Uterus (tissue), 2 donors: ENCODE results near the gene ZSWIM5.

Experiments
- CTCF ChIP-seq, 4 experiments: fragments of 200-600 bp in 2 of 4; fragments of 450-650 bp in 2 of 4; sonication (generic) in 2 of 4; IDR thresholded peaks; one replicate each; pipeline ENCODE4 v1.5.1; 2016 to 2019; ENCODE audit warnings: antibody characterized with exemption in 4 of 4, mild to moderate bottlenecking in 2 of 4, moderate library complexity in 1 of 4
- POLR2A ChIP-seq, 2 donors: fragments of 450-650 bp; IDR thresholded peaks; one replicate each; pipeline ENCODE4 v1.6.1; 2016; ENCODE audit warnings: antibody characterized with exemption in 2 of 2, mild to moderate bottlenecking in 1 of 2, moderate library complexity in 1 of 2

GRCh38 chr1:45001011-45001481 lies 205.4 kb downstream of the ZSWIM5 start:
- TF ChIP-seq CTCF (IDR thresholded peaks at IDR 0.05), result no peak
- TF ChIP-seq POLR2A (IDR thresholded peaks at IDR 0.05), result no peak
